ENCODE results near the gene PHETA2. TPM values are rescaled to one million over a fixed set of nuclear protein-coding genes. Genes with fewer than 3 reads are reported as not detected.

The PHETA2 gene
- total and polyA plus RNA-seq, 2 of the 4 experiments (the other 2 are of a cell fraction) = 6.5 to 10.0 TPM

- dilution Hi-C loops (cut with HindIII; ENCODE audit: low sequenced_read_pairs, unreplicated experiment) (no loop called here), intact Hi-C loops (cut with micrococcal nuclease) (no loop called here), in situ Hi-C loops (cut with MboI; ENCODE audit: low sequenced_read_pairs) (no loop called here)
- Histone ChIP-seq H3K9me1 (ENCODE audit: insufficient read depth, low read length) (no peaks in the 10 kb centered on the region), H3K14ac (replicated peaks; ENCODE audit: low read depth, low read length) (no peak overlapping the region), H3K9ac (ENCODE audit: low read depth, low read length) (no peak overlapping the region), H3K4me3 (ENCODE audit: insufficient read depth, low read depth, low read length) (no peak overlapping the region), H2AK5ac (ENCODE audit: low read depth, low read length) (no peak overlapping the region), H3K23ac (ENCODE audit: low read depth, low read length) (no peak overlapping the region), H3K4me2 (ENCODE audit: low read depth, low read length) (no peak overlapping the region), H3K18ac (ENCODE audit: low read depth, low read length) (no peak overlapping the region), H3K9me3 (ENCODE audit: control insufficient read depth, insufficient read depth, low read length) (no peaks in the 10 kb centered on the region), H4K8ac (ENCODE audit: low read depth in 2 of 2, low read length in 2 of 2) (no peak overlapping the region), H2BK120ac (ENCODE audit: low read depth, low read length) (no peak overlapping the region), H3K4me1 (ENCODE audit: control insufficient read depth, insufficient read depth, low read length) (no peaks in the 10 kb centered on the region), H2AFZ (replicated peaks; ENCODE audit: low read length, poor library complexity) (no peak overlapping the region), H2BK15ac (ENCODE audit: low read depth, low read length) (no peak overlapping the region), H2BK20ac (ENCODE audit: low read depth, low read length) (no peak overlapping the region), H4K5ac (ENCODE audit: low read depth, low read length) (no peak overlapping the region), H3K4ac (ENCODE audit: low read depth, low read length) (no peak overlapping the region), H3K27ac (ENCODE audit: insufficient read depth, low read length) (no peak overlapping the region), H2AK9ac (replicated peaks; ENCODE audit: low read depth, low read length, poor library complexity) (no peak overlapping the region), H3K27me3 (ENCODE audit: control insufficient read depth, insufficient read depth, low read length) (no peaks in the 10 kb centered on the region), H3K79me1 (ENCODE audit: low read depth in 1 of 2, low read length in 2 of 2) (no peaks in the 10 kb centered on the region), H2BK5ac (ENCODE audit: low read depth, low read length, poor library complexity, severe bottlenecking) (no peak overlapping the region), H3K56ac (ENCODE audit: extremely low read depth, insufficient read depth, low read length) (no peak overlapping the region), H4K20me1 (ENCODE audit: insufficient read depth, low read length) (no peaks in the 10 kb centered on the region), H3K36me3 (ENCODE audit: control insufficient read depth, insufficient read depth, low read length) (no peaks in the 10 kb centered on the region), H4K91ac (ENCODE audit: insufficient read depth, low read depth, low read length) (no peak overlapping the region)
- ChIA-PET CTCF (no interaction called here), POLR2A (ENCODE audit: unreplicated experiment) (no interaction called here)
- ATAC-seq (ENCODE audit: low read depth) (no peak), DNase-seq (no peak)
- no TSS peak for BruUV-seq (replicated peaks)
- no peak for TF ChIP-seq NFE2L2 (IDR thresholded peaks at IDR 0.05; ENCODE audit: low read depth, low read length)
- TF ChIP-seq RAD21 (IDR thresholded peaks at IDR 0.05; ENCODE audit: low read length) = no peak
- no CpG with 5 or more reads among the region's 3 CpGs for whole genome bisulfite sequencing, 2 experiments (ENCODE audit: extremely low coverage in 2 of 2, insufficient read length in 1 of 2)
Observed at GRCh38 chr22:42052765-42053164, 21.3 kb upstream of the PHETA2 start.

Measured in IMR-90 (cell line).